NCI-H2171 treated with DMSO at 0.1 percent for 48 hours (cell line): ENCODE data around the gene HBM.
"Not testable (repeated sequence)": the region's sequence is repeated elsewhere in the genome, so short reads cannot be mapped to it uniquely, and the experiment has no call there.

Source experiments
- DNase-seq: peaks from one replicate; lab custom pipeline; 2025; lab: John Stamatoyannopoulos, UW

The HBM gene

GRCh38 chr16:165539-166374 is at the start of gene HBM:
HBM (plus strand) TSS chr16:165978; CDS start chr16:165998, 20 bp downstream.
- peak; percentile 73 for DNase-seq

DNA sequence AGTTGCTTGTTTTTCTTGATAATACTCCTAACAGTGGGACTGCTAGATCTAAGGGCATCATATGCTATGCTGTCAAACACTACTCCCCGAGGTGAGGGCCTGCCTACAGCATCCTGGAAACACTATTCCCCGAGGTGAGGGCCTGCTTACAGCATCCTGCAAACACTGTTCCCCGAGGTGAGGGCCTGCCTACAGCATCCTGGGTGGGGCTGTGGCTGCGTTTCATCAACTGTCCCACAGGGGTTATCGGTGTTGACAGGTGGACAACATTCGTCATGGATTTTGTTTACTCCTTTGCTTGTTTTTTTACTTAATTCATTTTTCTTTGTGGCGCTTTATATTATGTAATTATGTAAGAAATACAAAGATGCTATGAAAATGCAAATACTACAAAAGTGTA is 49.8 kb upstream of the HBM start:
- no peak for DNase-seq

DNA sequence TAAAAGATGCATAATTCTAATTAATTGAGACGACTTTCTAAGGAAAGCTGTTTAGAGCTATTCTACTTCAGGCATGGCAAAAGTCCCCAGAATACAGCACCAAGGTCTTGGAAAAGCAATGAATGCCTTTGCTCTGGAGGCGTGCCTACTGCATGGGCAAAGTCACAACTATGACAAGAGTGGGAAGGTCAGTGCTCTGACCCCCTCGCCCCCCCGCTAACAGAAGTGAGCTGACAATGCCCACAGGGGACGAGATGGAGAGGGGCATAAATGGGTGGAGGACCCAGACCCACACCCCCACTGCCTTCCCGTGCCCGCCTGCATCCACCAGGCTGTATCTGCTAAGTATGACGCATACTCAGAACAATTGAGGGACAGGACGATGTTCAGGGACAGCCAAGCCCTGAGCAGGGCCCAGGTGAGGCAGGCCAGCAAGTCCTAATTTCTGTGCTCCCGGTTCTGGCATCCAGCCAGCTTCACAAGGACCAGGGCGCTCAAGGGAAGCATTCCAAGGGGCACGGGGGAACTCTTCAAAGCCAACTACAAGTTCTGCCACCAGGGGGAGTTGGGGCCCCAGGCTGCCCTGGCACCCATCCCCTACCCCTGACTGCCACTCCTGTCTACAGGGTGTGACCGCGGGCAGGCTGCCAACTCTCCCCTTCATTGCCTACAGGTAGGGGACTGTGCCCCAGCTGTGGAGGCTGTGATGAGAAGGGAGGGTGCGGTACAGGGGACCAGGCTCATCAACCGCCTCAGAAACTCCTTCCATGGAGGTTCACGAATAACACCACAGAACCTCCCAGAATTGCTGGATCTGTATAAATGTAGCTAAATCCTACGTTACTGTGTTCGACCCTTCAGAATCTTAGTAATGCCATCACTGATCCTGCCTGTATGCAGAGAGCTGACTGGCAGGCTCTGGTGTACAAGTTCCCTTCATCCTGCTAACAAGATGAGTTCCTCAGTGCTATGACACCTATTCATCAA is 48.1 kb upstream of the HBM start:
- DNase-seq, result peak; percentile 81

- DNase-seq, result no peak
These were observed 46.9 kb upstream of the HBM start for GRCh38 chr16:118857-119256.

GRCh38 chr16:119295-119694 is 46.5 kb upstream of the HBM start:
- no peak for DNase-seq

- no peak for DNase-seq
These were observed 45.8 kb upstream of the HBM start for GRCh38 chr16:119835-120491.

DNA sequence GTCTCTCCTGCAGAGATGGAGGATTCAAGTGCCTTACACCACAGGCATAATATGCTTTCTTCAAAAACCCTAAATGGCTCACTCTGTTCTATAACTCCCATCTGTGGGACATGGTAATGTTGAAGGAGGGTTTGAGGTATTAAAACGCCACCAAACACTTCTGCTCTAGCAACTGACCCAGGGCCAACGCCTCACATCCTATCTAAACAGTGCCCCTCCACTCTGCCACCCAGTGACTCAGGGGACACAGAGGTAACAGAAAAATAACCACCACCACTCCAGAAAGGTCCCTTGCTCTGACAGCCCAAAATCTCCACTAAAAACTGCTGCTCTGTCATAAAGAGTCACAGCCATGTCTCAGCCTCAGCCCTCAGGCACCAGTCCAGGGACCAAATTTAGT is 45.0 kb upstream of the HBM start:
- no peak for DNase-seq

DNA sequence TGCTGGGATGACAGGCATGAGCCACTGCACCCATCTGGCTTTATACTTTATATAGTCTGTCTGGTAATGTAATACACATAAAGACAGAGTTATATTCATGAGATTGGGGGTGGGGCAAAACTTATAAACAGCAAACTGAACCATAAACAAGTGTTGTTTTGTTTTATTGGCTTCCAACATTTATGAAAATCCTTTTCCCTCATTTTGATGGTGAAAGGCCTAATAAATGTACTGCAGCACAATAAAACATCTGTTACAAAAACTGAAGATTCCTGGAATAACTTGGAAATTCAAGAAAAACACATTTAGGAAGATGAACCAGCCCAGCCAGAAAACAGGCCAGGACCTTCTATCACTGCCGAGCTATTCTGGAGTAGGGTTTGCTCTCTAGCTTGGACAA is 43.4 kb upstream of the HBM start:
- DNase-seq, result no peak

DNA sequence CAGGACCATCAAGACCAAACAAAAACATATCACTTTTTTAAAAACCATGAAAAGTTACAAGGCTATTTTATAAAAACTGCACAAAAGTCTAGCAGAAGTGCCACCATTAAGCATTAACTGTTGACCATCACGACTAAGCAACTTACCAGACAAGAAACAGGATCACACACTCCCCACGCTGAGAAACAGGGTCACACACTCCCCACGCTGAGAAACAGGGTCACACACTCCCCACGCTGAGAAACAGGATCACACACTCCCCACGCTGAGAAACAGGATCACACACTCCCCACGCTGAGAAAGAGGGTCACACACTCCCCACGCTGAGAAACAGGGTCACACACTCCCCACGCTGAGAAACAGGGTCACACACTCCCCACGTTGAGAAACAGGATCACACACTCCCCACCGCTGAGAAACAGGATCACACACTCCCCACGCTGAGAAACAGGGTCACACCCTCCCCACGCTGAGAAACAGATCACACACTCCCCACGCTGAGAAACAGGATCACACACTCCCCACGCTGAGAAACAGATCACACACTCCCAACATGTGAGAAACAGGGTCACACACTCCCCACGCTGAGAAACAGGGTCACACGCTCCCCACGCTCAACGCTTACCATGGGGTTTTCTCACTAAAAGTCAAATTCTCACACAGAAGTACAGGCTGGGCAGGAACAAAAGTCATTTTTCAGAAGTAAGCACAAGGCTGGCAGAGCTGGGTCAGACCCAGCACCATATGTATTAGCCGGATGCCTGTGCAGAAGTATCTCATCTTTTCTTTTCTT is 42.0 kb upstream of the HBM start:
- not testable (repeated sequence) for DNase-seq

DNA sequence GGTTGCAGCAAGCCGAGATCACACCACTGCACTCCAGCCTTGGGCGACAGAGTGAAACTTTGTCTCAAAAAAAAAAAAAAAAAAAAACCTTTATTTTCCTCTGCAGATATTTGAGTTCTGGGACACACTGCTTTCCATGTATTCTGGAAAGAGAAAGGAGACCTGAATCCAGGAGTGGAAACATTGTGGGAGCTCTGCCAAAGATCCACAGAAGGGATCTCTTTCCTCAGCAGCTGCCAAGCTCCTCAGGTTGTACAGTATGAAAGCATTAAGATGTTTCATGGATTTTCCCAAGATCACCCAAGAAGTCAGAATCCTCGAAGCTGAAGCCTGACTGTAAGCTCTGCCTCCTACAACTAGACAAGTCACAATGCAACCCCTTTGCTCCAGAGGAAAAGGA is 40.8 kb upstream of the HBM start:
- DNase-seq, result peak; percentile 12

DNA sequence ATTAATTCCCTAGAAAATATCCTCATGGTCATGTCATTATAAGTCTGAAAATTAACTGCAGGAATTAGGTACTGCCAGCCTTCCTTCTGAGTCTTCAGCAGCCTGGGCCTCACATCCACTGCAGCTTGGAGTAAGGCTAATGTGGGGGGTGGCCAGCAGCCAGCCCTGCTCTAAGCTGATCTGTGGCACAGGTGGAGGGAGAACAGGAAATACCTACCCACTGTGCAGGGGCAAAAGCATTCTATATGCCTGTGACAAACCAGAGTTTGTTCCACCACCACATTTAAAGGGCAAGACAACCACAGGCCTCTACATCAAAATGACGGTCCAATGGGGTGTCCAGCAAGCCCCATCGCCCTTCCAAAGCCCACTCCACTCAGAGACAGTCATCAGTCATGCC is 36.7 kb upstream of the HBM start:
- no peak for DNase-seq

GRCh38 chr16:130533-131173 is 35.1 kb upstream of the HBM start:
- DNase-seq, result no peak

DNA sequence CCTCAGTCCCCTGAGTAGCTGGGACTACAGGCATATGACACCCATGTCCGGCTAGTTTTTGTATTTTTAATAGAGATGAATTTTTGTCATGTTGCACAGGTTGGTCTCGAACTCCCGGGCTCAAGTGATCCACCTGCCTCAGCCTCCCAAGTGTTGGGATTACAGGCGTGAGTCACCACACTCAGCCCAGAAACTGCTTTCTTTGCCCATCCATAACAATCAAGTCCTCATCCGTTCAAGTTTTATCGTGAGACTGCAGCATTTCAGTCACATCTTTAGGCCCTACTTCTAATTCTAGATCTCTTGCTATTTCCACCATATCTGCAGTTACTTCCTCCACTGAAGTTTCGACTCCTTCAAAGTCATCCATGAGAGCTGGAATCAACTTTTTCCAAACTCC is 33.7 kb upstream of the HBM start:
- DNase-seq, result no peak

DNA sequence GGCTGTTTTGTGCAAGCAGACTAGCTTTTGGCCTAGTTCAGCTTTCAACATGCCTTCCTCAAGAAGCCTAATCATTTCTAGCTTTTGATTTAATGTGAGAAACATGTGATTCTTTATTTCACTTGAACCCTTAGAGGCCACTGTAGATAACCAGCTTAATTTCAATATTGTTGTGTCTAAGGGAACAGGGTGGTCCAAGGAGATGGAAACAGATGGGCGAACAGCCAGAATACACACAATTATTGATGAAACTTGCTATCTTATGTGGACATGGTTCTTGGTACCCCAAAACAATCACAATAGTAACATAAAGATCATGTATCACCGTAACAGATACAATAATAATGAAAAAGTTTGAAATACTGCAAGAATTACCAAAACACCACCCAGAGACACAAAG is 32.1 kb upstream of the HBM start:
- no peak for DNase-seq

- DNase-seq, result peak; percentile 6
These were observed 27.7 kb upstream of the HBM start for GRCh38 chr16:138049-138417.

DNA sequence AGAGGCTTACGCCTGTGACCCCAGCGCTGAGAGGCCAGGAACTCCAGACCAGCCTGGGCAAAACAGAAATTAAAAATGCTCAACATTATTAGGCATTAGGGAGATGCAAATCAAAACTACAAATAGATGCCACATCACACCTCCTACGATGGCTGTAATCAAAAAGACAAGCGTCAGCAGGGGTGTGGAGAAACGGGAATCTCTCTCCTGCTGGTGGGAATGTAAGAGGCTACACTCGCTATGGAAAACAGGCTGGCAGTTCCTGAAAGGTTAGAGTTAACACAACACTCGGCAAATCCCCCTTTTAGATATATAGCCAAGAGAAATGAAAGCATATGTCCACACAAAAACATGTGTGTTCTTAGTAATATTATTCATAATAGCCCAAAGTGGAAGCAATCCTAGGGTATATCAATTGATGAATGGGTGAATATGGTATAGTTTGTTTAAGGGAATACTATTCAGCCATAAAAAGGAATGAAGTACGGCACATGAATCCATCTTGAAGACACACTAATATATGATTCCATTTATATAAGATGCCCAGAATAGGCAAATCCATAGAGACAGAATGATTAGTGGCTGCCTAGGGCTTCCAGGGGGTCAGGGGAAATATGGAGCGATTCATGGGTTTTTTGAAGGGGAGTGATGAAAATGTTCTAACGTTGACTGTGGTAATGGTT is 25.5 kb upstream of the HBM start:
- no peak for DNase-seq

DNA sequence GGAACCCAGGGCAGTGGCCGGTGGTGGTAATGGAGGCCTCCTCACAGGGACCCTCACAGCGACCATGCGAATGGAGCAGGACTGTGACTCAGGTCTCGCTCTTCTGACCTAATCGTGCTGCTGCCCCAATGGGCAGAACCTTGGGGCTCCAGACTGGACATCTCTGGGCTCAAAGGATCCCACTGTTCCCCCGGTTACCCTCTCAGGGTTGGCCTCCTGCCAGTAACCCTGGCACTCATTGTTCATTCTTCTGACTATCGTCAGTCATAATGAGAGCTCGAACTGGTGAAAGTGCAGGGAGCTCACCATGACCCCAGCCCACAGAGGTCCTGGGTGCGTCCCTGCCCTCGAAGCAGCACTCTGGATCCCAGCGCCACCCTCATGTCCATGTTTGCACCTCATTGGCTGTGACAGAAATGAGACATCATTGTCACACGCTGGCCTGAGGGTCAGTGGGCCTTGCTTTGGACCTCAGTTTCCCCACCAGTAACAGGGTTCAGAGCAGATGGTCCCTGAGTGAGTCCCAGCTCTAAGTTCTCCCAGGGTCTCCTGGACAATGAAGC is 23.3 kb upstream of the HBM start:
- DNase-seq, result no peak

DNA sequence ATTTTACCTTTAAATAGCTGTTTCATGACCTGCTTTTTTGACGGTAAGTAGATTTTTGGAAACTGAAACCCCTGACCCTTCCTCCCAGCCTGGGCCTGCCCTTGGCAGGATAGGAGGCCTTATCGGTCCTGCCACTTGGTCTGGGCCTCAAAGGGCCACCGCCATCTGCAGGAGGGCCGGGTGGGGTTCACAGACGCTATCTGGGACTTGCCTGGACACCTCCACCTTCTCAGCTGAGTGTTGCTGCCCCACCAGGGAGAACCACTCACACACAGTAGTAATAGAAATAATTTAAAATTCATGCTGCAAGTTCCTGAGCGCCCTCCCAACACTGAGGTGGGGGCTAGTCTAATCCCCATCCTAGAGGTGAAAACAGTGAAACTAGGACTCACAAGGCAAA is 22.7 kb upstream of the HBM start:
- DNase-seq, result no peak

DNA sequence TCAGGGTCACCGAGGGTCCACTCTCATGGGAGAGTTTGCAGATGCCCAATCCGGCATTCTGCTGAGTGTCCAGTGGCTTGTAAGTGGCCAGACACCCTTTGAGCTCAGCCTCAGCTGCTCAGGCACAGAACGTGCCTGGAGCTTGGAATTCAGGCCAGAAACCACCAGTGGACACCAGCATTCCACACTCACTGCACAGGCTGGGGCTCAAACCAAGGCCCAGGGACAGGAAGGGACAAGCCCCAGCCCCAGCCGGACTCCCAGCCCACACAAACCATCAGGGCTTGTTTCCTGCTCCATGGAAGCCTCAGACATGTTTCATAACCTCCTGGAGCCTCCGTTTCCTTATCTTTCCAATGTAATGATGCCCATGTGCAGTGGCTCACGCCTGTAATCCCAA is 22.3 kb upstream of the HBM start:
- DNase-seq, result no peak

DNA sequence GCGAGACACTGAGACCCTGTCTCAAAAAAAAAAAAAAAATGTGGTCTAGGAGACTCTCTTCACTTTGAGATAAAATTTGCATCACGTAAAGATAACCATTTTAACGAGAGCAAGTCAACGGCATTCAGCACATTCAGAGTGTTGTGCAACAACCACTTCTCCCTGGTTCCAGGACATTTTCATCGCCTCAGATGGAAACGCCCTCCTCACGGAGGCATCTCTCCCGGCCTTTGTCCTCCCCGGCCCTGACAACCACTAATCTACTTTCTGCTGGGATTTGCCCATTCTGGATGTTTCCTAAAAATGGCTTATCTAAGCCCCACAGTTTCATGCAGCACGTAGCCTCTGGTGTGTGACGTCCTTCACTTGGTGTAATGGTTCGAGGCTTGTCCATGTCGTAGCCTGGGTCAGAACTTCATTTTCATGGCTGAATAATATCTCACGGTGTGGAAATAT is 21.0 kb upstream of the HBM start:
- DNase-seq, result no peak
